HG02870 (cell line): ENCODE data around the gene BLCAP.
"Not testable (repeated sequence)": the region's sequence is repeated elsewhere in the genome, so short reads cannot be mapped to it uniquely, and the experiment has no call there.

Source experiments
- ATAC-seq: cut with Tn5 transposase; IDR thresholded peaks from one replicate; pipeline ENCODE4 v1.9.1; 2021; ENCODE audit warnings: mild to moderate bottlenecking, moderate library complexity; ENCODE audit not compliant: unreplicated experiment

The BLCAP gene, protein sequence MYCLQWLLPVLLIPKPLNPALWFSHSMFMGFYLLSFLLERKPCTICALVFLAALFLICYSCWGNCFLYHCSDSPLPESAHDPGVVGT

DNA sequence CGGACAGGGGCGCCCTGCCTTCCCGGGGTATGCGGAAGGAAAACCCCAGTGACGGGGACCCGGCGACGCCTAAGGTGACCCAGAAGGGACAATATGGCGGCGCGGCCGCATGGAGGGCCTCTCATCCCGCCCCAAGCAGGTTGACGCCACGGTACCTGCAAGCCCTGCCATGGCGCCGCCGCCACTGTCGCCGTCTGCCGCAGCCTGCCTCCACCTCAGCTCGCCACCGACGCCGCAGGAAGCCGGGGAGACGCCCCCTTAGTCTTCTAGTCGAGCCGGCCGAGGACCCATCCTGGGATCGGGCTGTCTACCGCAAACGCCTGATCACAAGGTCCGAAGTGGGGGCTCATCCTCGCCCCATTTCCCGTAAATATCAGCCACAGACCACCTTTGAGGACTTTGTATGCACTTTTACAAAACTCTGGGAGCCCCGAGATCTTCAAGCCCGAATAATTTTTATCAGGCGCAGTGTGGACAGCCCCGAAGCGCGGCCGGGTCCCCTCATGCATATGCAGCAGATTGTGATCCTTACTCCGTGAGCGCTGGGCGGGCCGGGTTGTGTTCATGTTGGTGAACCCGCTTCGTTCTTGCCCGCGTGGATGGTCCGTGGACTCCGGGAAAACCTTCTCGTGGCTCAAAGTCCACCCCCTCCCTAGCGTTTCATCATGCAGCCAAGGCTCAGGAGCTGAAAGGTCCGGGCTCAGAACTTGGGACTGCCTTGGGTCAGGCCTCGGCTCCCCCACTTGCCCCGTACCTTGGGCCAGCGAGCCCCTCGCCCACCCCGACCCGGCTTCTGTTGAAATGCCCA lies at the start of gene BLCAP:
BLCAP (minus strand) TSS at position 239 of the 808 bp plus-strand sequence. CDS start 8,702 bp downstream, outside the sequence.
- ATAC-seq = peak; percentile 79

- ATAC-seq = not testable (repeated sequence)
These were observed 49.8 kb upstream of the BLCAP start for GRCh38 chr20:37577436-37577835.

DNA sequence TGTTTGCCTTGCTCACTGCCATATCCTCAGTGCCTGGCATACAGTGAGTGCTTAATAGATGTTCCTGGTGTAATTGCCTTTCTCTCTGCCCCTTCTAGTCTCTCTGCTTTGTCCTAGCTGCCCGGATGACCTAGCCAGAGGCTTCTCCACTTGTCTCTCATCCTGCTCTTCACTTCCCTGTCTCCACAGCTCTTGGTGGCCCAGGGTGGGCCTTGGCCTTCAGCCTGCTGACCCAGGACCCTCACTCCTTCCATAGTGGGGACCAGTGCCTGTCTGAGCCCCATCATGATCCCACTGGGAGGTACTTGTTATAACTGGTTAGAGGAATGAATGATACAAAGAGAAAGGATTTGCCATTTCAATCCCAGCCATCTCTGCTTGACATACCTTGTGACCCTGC lies 49.2 kb upstream of the BLCAP start:
- ATAC-seq = no peak

DNA sequence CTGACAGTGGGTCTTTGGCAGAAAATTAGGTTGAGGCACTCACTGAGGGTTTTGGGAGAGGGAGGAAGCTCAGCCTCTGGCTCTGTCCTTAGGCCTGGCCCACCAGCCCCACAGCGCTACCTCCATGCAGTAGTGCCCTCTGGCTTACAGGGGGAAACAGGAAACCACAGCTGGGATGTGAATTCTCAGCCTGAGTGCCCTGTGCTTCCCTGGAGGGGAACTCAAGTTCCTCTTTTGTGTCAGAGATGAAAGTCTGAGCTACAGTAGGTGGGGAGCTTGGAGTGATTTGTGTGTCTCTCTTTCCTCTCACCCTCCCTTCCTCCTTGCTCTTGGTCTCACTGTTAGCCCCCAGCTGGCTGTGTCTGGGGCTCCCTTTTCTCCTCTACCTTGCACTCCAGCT lies 48.2 kb upstream of the BLCAP start:
- ATAC-seq = no peak

DNA sequence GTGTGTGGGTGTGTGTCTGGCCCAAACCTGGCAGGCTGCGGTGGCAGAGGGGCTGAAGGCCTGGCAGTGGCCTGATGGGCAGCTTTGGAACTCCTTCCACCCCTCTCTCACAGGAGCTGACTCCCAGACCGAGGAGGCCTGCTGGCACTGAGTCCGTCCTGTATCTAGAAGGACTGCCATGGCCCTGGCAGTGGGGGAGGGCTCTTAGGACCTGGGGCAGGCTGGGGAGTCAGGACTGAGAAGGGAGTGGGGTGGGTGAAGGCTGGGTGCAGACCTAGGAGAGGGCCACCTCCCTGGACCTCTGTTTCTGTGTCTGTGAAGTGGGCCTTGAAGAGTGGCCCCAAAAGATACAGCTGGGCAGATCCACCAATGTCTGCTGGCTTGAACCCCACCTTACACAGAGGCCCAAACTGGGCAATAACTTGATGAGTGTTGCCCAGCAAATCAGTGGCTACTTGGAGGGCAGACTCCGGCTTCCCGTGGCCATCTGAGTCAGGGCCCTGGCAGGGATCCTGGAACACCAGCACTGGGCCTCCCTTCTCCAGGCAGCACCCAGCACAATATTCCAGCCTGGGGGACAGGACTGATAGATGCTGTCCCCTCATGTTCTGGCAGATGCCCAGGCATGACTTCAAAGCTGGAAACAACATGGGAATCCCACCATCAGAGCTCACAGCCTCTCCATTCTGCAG lies 46.7 kb upstream of the BLCAP start:
- ATAC-seq = no peak

GRCh38 chr20:37573626-37574198 lies 46.0 kb upstream of the BLCAP start:
- no peak for ATAC-seq

DNA sequence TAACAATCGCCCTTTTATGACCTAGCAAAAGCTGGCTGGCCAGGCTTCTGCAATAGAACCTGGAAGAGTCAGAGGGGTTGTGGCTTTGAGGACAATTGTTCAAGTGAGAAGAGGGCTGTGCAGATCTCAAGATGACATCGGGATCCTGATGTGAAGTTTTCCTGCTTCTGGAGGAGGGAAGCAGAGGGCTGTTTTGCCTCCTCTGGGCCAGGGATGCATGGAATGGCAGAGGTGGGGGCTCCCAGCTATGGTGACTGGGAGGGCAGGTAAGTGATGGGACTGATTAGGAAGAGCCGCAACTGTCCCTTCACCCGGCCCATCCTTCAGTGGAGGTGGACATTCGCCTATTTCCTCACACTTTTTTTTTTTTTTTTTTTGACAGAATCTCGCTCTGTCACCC lies 43.4 kb upstream of the BLCAP start:
- ATAC-seq = no peak

DNA sequence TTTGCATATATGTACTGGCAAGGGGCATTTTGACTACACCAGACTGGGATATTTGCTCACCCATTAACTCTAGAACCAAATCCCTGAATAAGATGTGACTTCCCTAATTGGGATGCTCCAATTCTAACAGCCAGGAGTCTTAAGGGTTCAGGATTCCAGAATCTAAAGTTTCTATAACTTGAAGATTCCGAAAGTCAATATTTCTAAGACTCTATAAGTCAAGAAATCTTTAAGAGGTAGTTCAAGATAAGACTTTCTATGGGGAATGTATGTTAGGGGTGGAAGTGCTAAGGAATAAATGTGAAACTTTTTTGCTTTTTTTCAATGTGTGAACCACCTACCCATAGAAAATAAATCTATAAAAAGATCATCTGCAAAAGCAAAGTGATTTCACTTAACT lies 42.7 kb upstream of the BLCAP start:
- no peak for ATAC-seq

DNA sequence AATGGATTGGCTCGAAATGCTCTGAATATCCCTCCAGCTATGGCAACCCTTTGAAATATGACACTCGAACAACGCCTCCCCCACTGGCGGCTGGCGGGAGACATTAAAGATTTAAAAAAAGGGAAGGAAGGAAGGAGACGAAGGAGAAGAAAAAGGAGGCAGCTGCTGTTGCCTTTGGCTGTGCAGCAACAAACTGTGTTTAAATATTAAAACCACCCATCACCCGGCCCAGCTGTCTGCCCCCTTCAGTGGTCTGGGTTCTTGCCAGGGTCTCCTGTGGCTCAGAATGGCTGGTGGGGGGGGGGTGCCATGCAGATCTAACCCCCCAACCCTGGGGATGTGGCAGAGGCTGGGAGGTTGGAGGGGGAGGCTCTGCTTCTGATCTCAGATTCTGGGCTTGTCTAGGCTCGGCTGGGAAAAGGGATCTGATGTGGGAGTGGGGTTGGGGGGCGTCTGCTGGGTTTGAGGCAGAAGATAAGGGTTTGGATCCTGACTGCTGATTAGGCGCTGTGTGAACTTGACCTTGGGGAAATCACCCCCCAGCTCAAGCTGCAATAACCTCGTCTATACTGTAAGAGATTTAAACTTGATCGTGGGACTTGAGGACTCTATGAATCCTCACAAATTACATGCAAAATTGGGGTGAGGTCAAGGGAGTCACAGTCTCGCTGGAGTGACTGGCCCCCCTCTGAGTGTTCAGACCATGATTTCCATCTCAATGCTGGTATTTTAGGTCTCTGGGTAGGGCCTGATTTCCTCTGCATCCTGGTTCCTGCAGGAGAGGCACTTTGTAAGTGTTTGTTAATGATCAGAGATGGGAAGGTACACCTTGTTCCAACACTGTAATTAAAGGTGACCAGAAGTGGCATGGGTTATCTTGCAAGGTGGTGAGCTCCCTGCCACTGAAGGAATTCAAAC lies 40.3 kb upstream of the BLCAP start:
- no peak for ATAC-seq

GRCh38 chr20:37567331-37567665 lies 39.6 kb upstream of the BLCAP start:
- no peak for ATAC-seq

GRCh38 chr20:37566590-37567330 lies 39.1 kb upstream of the BLCAP start:
- no peak for ATAC-seq

DNA sequence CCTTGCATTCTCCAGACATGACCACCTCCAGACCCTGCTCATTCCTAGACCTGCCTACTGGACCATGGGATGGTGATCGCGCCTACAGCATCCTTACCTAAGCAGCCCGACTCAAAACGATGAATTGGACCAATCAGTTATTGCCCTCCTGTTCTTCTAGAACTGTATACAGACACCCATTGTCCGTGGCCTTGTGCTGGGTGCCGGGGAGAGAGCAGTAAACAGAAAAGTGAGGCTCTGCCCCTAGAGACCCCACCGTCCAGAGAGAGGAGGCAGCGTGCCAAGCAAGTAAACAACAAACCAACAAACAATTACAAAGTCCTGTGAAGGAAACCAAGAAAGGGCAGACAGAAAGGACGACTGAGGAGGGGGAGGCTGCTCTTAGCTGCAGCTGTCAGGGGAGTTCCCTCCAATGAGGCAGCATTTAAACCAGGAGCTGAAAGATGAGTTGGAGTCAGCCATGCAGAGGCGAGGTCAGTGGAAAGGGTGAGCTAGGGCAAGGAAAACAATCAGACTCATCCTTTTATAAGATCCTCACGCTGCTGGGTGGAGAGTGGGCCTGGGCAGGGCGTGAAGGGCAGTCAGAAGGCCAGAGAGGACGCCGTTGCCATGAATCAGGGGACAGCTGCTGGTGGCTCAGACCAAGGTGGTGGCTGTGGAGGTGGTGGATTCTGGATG lies 37.6 kb upstream of the BLCAP start:
- no peak for ATAC-seq

DNA sequence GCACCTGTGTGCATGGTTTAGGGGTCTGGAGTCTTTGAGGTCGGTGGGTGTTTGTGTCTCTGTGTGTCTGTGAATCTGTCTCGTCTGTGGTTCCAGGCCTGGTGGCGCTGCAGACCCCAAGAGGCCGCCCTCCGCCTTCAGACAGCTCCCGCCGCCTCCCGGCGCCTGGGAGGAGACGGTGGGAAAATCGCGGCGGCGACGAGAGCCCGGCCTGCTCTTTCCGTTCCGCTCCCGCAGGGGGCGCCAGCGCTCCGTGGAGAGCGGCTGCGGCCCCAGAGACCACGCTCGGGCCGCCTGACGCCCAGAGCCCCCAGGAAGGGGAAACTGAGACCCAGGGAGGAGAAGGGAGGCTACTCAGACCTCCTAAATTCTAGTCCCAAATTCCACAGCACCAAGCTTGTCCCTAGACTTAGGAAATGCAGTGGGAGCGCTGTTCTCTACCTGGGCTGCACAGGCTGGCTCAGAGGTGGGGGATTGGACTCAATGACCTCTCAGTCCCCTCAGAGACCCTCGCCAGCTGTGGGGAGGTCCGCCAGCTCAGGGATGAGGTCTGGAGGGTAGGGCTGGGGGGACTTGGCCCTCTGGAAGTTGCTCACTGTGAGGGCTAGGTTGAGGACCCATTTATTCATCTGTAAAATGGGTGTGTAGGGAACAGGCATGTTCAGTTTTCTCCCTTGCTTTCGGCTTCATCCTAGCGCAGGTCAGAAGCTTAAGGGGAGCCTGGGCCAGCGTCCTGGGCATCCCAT lies 36.9 kb upstream of the BLCAP start:
- no peak for ATAC-seq

DNA sequence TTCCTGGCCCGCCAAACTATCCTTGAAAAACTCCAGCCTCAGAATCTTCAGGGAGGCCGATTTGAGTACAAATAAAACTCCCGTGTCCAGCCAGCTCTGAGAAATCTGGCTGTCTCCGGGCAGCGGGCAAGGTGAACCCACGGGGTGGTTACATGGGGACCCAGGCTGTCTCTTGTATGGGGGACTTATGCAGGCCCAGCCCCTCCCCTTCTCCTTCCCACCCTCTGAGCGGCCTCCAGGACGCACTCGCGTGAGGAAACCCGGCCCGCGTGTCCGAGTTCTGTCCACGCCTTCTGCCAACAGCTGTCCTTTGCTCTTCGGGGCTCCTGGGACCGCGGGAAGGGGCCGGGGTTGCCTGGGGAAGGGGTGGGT lies 36.3 kb upstream of the BLCAP start:
- no peak for ATAC-seq

GRCh38 chr20:37562695-37563480 lies 35.2 kb upstream of the BLCAP start:
- no peak for ATAC-seq

- ATAC-seq = no peak
These were observed 33.0 kb upstream of the BLCAP start for GRCh38 chr20:37560629-37561028.

DNA sequence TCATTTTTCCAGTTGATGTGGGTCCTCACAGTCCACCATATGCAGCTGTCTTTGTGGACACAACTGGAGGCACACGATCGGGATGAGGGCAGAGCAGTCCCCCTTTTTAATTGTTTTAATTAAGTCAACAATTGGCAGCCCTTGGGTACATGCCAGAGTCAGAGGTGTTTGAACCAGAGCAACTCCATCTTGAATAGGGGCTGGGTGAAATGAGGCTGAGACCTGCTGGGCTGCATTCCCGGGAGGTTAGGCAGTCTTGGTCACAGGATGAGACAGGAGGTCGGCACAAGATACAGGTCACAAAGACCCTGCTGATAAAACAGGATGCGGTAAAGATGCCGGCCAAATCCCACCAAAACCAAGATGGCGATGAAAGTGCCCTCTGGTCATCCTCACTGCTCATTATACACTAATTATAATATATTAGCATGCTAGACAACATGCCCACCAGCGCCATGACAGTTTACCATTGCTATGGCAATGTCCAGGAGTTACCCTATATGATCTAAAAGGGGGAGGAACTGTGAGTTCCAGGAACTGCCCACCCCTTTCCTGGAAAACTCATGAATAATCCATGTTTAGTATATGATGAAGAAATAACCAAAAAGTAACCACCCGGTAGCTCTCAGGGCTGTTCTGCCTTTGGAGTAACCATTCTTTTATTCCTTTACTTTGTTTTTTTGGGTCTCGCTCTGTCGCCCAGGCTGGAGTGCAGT lies 31.8 kb upstream of the BLCAP start:
- ATAC-seq = no peak

GRCh38 chr20:37558779-37559178 lies 31.1 kb upstream of the BLCAP start:
- no peak for ATAC-seq
